ENCODE data around the gene GUCY2F.

The GUCY2F gene

DNA sequence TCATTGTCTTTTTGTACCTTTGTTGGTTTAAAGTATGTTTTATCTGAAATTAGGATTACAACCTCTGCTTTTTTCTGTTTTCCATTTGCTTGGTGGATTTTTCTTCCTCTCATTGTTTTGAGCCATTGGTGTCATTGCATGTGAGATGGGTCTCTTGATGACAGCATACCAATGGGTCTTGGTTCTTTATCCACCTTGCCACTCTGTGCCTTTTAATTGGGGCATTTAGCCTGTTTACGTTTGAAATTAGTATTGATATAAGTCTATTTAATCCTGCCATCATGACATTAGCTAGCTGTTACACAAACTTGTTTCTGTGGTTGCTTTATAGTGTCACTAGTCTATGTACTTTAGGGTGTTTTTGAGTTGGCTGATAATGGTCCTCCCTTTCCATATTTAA lies 145.7 kb downstream of the GUCY2F start:
- H3K27me3 ChIP-seq (ENCODE audit: control insufficient read depth in 3 of 3, insufficient read depth in 3 of 3, low read depth in 1 of 3, low read length in 3 of 3), result no peaks in the 10 kb centered on the region
- H3K14ac ChIP-seq (ENCODE audit: low read length), result no peak overlapping the region
- no peak overlapping the region for H3K23ac ChIP-seq (ENCODE audit: low read depth, low read length, poor library complexity)
- H3K18ac ChIP-seq (ENCODE audit: low read length), result no peak overlapping the region
- H3K27ac ChIP-seq (replicated peaks; ENCODE audit: low read length), result no peak overlapping the region
- H4K91ac ChIP-seq (ENCODE audit: low read depth, low read length, poor library complexity), result no peak overlapping the region
- H3K9me3 ChIP-seq (replicated peaks in 1 of 2; ENCODE audit: control insufficient read depth in 2 of 2, insufficient read depth in 1 of 2, low read depth in 1 of 2, low read length in 2 of 2), result peaks cover 0 to 6% of the 10 kb centered on the region in 2 donors
- no peak overlapping the region for H4K8ac ChIP-seq (ENCODE audit: low read depth, low read length)
- no peak overlapping the region for H2BK15ac ChIP-seq (ENCODE audit: low read length)
- DNase-seq (ENCODE audit: low spot score), result no peak
- H3K79me1 ChIP-seq (ENCODE audit: low read depth, low read length), result no peaks in the 10 kb centered on the region
- no peak overlapping the region for H3K4ac ChIP-seq (ENCODE audit: low read length)
- no peak overlapping the region for H2AFZ ChIP-seq (ENCODE audit: low read length)
- no peak overlapping the region for H2BK5ac ChIP-seq (ENCODE audit: low read length)
- no peak overlapping the region for H2AK5ac ChIP-seq (ENCODE audit: low read depth, low read length)
- no peak overlapping the region for H3K4me2 ChIP-seq (ENCODE audit: insufficient read depth, low read length, poor library complexity, severe bottlenecking)
- no CpG with 5 or more reads among the region's 1 CpG for WGBS, 2 donors (ENCODE audit: extremely low coverage in 2 of 2, insufficient read length in 2 of 2, insufficient replicate concordance in 1 of 2)
- H3K4me1 ChIP-seq (ENCODE audit: control insufficient read depth in 2 of 2, insufficient read depth in 1 of 2, low read depth in 1 of 2, low read length in 2 of 2), result no peaks in the 10 kb centered on the region
- no peak overlapping the region for H3K4me3 ChIP-seq (ENCODE audit: low read length in 2 of 2)
- H2BK12ac ChIP-seq (ENCODE audit: low read length), result no peak overlapping the region
- no peak overlapping the region for H3K9ac ChIP-seq (ENCODE audit: low read depth, low read length, poor library complexity)
- no peak overlapping the region for H2BK120ac ChIP-seq (ENCODE audit: low read depth, low read length)
- H3K36me3 ChIP-seq (replicated peaks in 1 of 2; ENCODE audit: control insufficient read depth in 2 of 2, insufficient read depth in 2 of 2, low read length in 2 of 2), result no peaks in the 10 kb centered on the region

DNA sequence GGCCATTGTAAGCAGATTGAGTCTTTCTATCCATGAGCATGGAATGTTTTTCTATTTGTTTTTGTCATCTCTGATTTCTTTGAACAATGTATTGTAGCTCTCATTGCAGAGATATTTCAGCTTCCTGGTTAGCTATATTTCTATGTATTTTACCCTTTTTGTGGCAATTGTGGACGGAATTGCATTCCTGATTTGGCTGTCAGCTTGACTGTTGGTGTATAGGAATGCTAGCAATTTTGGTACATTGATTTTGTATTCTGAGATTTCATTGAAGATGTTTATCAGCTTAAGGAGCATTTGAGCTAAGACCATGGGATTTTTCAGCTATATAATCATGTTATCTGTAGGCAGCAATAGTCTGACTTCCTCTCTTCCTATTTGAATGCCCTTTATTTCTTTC lies 154.6 kb downstream of the GUCY2F start:
- H2AK5ac ChIP-seq (ENCODE audit: low read depth, low read length), result no peak overlapping the region
- no peak overlapping the region for H2BK5ac ChIP-seq (ENCODE audit: low read length)
- H3K14ac ChIP-seq (ENCODE audit: low read length), result no peak overlapping the region
- H3K79me1 ChIP-seq (ENCODE audit: low read depth, low read length), result no peaks in the 10 kb centered on the region
- no peak overlapping the region for H3K4me3 ChIP-seq (ENCODE audit: low read length in 2 of 2)
- H3K4me1 ChIP-seq (ENCODE audit: control insufficient read depth in 2 of 2, insufficient read depth in 1 of 2, low read depth in 1 of 2, low read length in 2 of 2), result no peaks in the 10 kb centered on the region
- H3K9ac ChIP-seq (ENCODE audit: low read depth, low read length, poor library complexity), result no peak overlapping the region
- no peak overlapping the region for H3K4me2 ChIP-seq (ENCODE audit: insufficient read depth, low read length, poor library complexity, severe bottlenecking)
- H3K27me3 ChIP-seq (ENCODE audit: control insufficient read depth in 3 of 3, insufficient read depth in 3 of 3, low read depth in 1 of 3, low read length in 3 of 3), result no peaks in the 10 kb centered on the region
- no peak overlapping the region for H2BK15ac ChIP-seq (ENCODE audit: low read length)
- no peak overlapping the region for H2AFZ ChIP-seq (ENCODE audit: low read length)
- H3K27ac ChIP-seq (replicated peaks; ENCODE audit: low read length), result no peak overlapping the region
- no CpG with 5 or more reads among the region's 1 CpG for WGBS, 2 donors (ENCODE audit: extremely low coverage in 2 of 2, insufficient read length in 2 of 2, insufficient replicate concordance in 1 of 2)
- no peak overlapping the region for H4K8ac ChIP-seq (ENCODE audit: low read depth, low read length)
- no peak overlapping the region for H4K91ac ChIP-seq (ENCODE audit: low read depth, low read length, poor library complexity)
- no peak overlapping the region for H2BK120ac ChIP-seq (ENCODE audit: low read depth, low read length)
- H3K23ac ChIP-seq (ENCODE audit: low read depth, low read length, poor library complexity), result no peak overlapping the region
- H3K4ac ChIP-seq (ENCODE audit: low read length), result no peak overlapping the region
- no peak overlapping the region for H2BK12ac ChIP-seq (ENCODE audit: low read length)
- H3K9me3 ChIP-seq (replicated peaks in 1 of 2; ENCODE audit: control insufficient read depth in 2 of 2, insufficient read depth in 1 of 2, low read depth in 1 of 2, low read length in 2 of 2), result no peaks in the 10 kb centered on the region
- no peak for DNase-seq (ENCODE audit: low spot score)
- H3K36me3 ChIP-seq (replicated peaks in 1 of 2; ENCODE audit: control insufficient read depth in 2 of 2, insufficient read depth in 2 of 2, low read length in 2 of 2), result no peaks in the 10 kb centered on the region
- no peak overlapping the region for H3K18ac ChIP-seq (ENCODE audit: low read length)

All from neuronal stem cell (in vitro differentiated cells).